Endodermal cell (in vitro differentiated cells): ENCODE data around the gene ADAMTS6. TPM values are rescaled to one million over a fixed set of nuclear protein-coding genes. Genes with fewer than 3 reads are reported as not detected.

ENCODE experiments used
- DNase-seq: peaks from one replicate; pipeline ENCODE4 v3.0.0-alpha.2; 2017
- H3K27ac ChIP-seq: 2 replicates; pipeline ENCODE4 v1.5.1; 2013; ENCODE audit warnings: mild to moderate bottlenecking, low read depth, low read length, moderate library complexity
- H3K27me3 ChIP-seq: 2 replicates; pipeline ENCODE4 v1.6.1; 2013; ENCODE audit warnings: mild to moderate bottlenecking, low read length, moderate library complexity; ENCODE audit not compliant: insufficient read depth, control insufficient read depth, poor library complexity, severe bottlenecking
- H3K36me3 ChIP-seq: 2 replicates; pipeline ENCODE4 v1.7.0; 2013; ENCODE audit warnings: mild to moderate bottlenecking, low read length, moderate library complexity; ENCODE audit not compliant: control insufficient read depth, insufficient read depth
- H3K4me1 ChIP-seq: one replicate; pipeline ENCODE4 v1.7.0; 2013; ENCODE audit warnings: low read length; ENCODE audit not compliant: control insufficient read depth, insufficient read depth
- H3K4me3 ChIP-seq: 2 replicates; pipeline ENCODE4 v1.5.1; 2013; ENCODE audit warnings: mild to moderate bottlenecking, low read length, moderate library complexity
- H3K9ac ChIP-seq: 2 replicates; pipeline ENCODE4 v1.6.1; 2013; ENCODE audit warnings: mild to moderate bottlenecking, low read length, moderate library complexity; ENCODE audit not compliant: poor library complexity, severe bottlenecking; ENCODE audit errors: extremely low read depth
- H3K9me3 ChIP-seq: 2 replicates; pipeline ENCODE4 v1.6.1; 2013; ENCODE audit warnings: mild to moderate bottlenecking, low read length, moderate library complexity; ENCODE audit not compliant: control insufficient read depth
- H3K27ac Mint-ChIP-seq: 2 replicates; pipeline ENCODE4 v1.8.0; 2020; ENCODE audit warnings: mixed read lengths
- H3K27me3 Mint-ChIP-seq: 2 replicates; pipeline ENCODE4 v1.8.0; 2021; ENCODE audit warnings: mild to moderate bottlenecking, mixed read lengths; ENCODE audit not compliant: insufficient read depth
- H3K36me3 Mint-ChIP-seq: 2 replicates; pipeline ENCODE4 v1.8.0; 2020; ENCODE audit warnings: low read depth, mixed read lengths
- H3K4me1 Mint-ChIP-seq: 2 replicates; pipeline ENCODE4 v1.8.0; 2020; ENCODE audit warnings: mixed read lengths
- H3K4me3 Mint-ChIP-seq: 2 replicates; pipeline ENCODE4 v1.8.0; 2020; ENCODE audit warnings: mild to moderate bottlenecking, moderate library complexity, mixed read lengths
- H3K9me3 Mint-ChIP-seq: 2 replicates; pipeline ENCODE4 v1.8.0; 2020; ENCODE audit warnings: mild to moderate bottlenecking, mixed read lengths
- WGBS, 2 experiments: methylation state at CpG; one replicate each; pipeline versions ENCODE4 v1.1.5 to v1.1.7; 2013; ENCODE audit warnings: missing lambda C conversion rate in 2 of 2, mixed read lengths in 1 of 2; ENCODE audit not compliant: insufficient coverage in 1 of 2, insufficient read length in 1 of 2; 5-methylcytosine and 5-hydroxymethylcytosine counted together
- total RNA-seq, 2 donors: library from RNA; stranded (reverse); fragmentation: NEBNext Ultra II Directional in 1 of 2; extraction: Animal tissue kit (Norgen Biotek cat#: 25700) in 1 of 2; gene quantifications; 2 replicates in 1 of 2; 3 replicates in 1 of 2; pipeline ENCODE4 v1.2.1, GENCODE V29; 2021
- TF ChIP-seq, protein P1 (sequence below): fragments of 200-600 bp; sonication (generic); conservative IDR thresholded peaks from 2 replicates; pipeline ENCODE4 v1.5.0; 2021; ENCODE audit warnings: antibody characterized with exemption, mild to moderate bottlenecking

Gene ADAMTS6
- total RNA-seq, 2 donors from 2014 or later: 2.8 to 4.3 TPM

DNA sequence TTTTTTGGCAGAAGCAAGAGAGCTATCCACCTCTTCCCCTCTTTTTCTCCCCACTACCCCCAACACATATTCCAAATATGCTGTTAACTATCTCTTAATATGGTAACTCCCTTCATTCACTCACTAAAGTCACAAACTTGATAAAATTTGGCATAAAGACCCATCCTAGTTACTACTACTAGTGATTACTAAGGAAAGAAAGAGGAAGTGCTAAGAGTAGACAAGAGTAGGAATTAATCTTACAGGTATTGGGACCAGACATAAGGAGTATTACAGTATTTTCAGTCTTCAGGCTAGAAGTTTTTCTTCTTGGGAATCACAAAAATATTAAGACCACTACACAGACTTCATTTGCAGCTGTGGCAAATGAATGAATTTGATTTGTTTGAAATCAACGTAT lies 2.2 kb downstream of the ADAMTS6 start:
- TF ChIP-seq, protein P1, sequence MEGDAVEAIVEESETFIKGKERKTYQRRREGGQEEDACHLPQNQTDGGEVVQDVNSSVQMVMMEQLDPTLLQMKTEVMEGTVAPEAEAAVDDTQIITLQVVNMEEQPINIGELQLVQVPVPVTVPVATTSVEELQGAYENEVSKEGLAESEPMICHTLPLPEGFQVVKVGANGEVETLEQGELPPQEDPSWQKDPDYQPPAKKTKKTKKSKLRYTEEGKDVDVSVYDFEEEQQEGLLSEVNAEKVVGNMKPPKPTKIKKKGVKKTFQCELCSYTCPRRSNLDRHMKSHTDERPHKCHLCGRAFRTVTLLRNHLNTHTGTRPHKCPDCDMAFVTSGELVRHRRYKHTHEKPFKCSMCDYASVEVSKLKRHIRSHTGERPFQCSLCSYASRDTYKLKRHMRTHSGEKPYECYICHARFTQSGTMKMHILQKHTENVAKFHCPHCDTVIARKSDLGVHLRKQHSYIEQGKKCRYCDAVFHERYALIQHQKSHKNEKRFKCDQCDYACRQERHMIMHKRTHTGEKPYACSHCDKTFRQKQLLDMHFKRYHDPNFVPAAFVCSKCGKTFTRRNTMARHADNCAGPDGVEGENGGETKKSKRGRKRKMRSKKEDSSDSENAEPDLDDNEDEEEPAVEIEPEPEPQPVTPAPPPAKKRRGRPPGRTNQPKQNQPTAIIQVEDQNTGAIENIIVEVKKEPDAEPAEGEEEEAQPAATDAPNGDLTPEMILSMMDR: no peak
- H3K36me3 ChIP-seq: no peaks in the 10 kb centered on the region
- Mint-ChIP-seq H3K36me3 (no peaks in the 10 kb centered on the region), H3K27me3 (no peaks in the 10 kb centered on the region), H3K27ac (no peak overlapping the region), H3K4me3 (no peak overlapping the region), H3K4me1 (peaks cover 19% of the 10 kb centered on the region), H3K9me3 (peaks cover under 1% of the 10 kb centered on the region)
- H3K9me3 ChIP-seq: no peaks in the 10 kb centered on the region
- no peak overlapping the region for H3K27ac ChIP-seq
- H3K4me3 ChIP-seq: no peak overlapping the region
- 76 to 86% methylated on average over 1 of the region's 1 CpG for WGBS, 2 experiments
- no peak overlapping the region for H3K9ac ChIP-seq
- H3K4me1 ChIP-seq: no peaks in the 10 kb centered on the region
- H3K27me3 ChIP-seq: peaks cover 14% of the 10 kb centered on the region
- DNase-seq: no peak

DNA sequence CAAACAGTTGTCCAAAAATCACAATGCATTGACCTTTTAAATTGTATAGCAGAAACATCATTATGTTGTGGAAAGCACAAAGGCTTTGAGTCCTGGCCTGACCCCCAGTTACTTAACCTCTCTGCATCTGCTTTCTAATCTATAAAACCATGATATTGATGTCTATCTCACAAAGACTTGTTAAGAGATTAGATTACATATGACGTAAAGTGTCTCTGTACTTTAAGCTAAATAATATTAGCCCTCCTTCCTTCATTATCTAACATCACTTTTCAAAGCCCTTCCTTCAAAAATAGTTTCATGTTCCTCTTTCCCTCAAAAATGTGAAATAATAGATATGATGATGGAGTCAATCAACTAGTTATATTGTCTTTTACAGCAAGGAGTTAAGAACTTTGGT lies 3.4 kb downstream of the ADAMTS6 start:
- Mint-ChIP-seq H3K36me3 (no peaks in the 10 kb centered on the region), H3K4me3 (no peak overlapping the region), H3K27ac (no peak overlapping the region), H3K4me1 (peaks cover 17% of the 10 kb centered on the region), H3K9me3 (no peaks in the 10 kb centered on the region), H3K27me3 (no peaks in the 10 kb centered on the region)
- Histone ChIP-seq H3K27ac (no peak overlapping the region), H3K36me3 (no peaks in the 10 kb centered on the region), H3K4me1 (no peaks in the 10 kb centered on the region), H3K27me3 (peaks cover 14% of the 10 kb centered on the region), H3K9ac (no peak overlapping the region), H3K4me3 (no peak overlapping the region), H3K9me3 (no peaks in the 10 kb centered on the region)
- no peak for DNase-seq
- TF ChIP-seq, protein P1: no peak
- WGBS, 2 experiments: 100% methylated on average over 1 of the region's 1 CpG; no CpG with 5 or more reads in 1 of the 2 experiments

DNA sequence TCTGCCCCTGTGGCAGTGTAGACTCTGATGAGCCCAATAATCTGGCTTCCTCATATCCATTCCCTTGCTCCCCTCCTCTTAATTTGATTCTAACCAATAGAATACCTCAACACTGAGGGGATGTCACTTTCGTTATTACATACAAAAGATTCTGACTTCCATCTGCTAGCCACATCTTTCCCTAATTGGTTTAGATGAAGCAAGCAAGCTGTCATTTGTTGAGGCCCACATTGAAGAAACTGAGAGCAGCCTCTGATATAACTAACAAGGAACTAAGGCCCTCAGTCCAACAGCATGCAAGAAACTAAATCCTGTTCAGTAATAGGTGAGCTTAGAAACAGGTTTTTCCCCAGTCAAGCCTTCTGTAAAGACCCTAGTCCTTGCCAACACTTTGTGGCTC lies 5.8 kb downstream of the ADAMTS6 start:
- no peak for DNase-seq
- H3K27ac ChIP-seq: no peak overlapping the region
- H3K9ac ChIP-seq: no peak overlapping the region
- H3K4me3 ChIP-seq: no peak overlapping the region
- 92% methylated on average over 1 of the region's 1 CpG; no CpG with 5 or more reads in 1 of the 2 experiments for WGBS, 2 experiments
- TF ChIP-seq, protein P1: no peak
- no peak overlapping the region for H3K27ac Mint-ChIP-seq
- no peaks in the 10 kb centered on the region for H3K4me1 ChIP-seq
- no peaks in the 10 kb centered on the region for H3K36me3 Mint-ChIP-seq
- H3K36me3 ChIP-seq: no peaks in the 10 kb centered on the region
- H3K27me3 Mint-ChIP-seq: no peaks in the 10 kb centered on the region
- H3K4me1 Mint-ChIP-seq: no peaks in the 10 kb centered on the region
- H3K9me3 Mint-ChIP-seq: no peaks in the 10 kb centered on the region
- H3K9me3 ChIP-seq: no peaks in the 10 kb centered on the region
- peaks cover 11% of the 10 kb centered on the region for H3K27me3 ChIP-seq
- no peak overlapping the region for H3K4me3 Mint-ChIP-seq
